Heart left ventricle (tissue), 16 donors: ENCODE data around the gene ZNF546. TPM values are rescaled to one million over a fixed set of nuclear protein-coding genes. Genes with fewer than 3 reads are reported as not detected.

ENCODE experiments used
- ATAC-seq, 4 donors: fragments of 200-7000 bp; cut with Tn5 transposase; one replicate each; pipeline ENCODE4 v1.9.1; 2020 to 2022; ENCODE audit warnings: moderate library complexity in 4 of 4, mild to moderate bottlenecking in 3 of 4, moderate number of reproducible peaks in 1 of 4
- DNase-seq, 5 donors: peaks; one replicate each; pipeline ENCODE4 v3.0.0-alpha.2; 2020
- H3K27ac ChIP-seq, 12 donors: fragments of 200-600 bp; sonication (generic) in 4 of 12; one replicate each; pipeline versions ENCODE4 v1.5.0 to v1.8.0; 2016 to 2022; ENCODE audit warnings: mild to moderate bottlenecking in 2 of 12
- H3K27me3 ChIP-seq, 9 donors: fragments of 200-600 bp; sonication (generic) in 2 of 9; one replicate each; pipeline versions ENCODE4 v1.5.1 to v1.8.0; 2016 to 2022; ENCODE audit warnings: mild to moderate bottlenecking in 3 of 9
- H3K36me3 ChIP-seq, 9 donors: fragments of 200-600 bp; sonication (generic) in 2 of 9; one replicate each; pipeline versions ENCODE4 v1.5.0 to v1.8.0; 2018 to 2022; ENCODE audit warnings: mild to moderate bottlenecking in 2 of 9
- H3K4me1 ChIP-seq, 12 donors: fragments of 200-600 bp; sonication (generic) in 4 of 12; one replicate each; pipeline versions ENCODE4 v1.5.0 to v1.8.0; 2016 to 2022; ENCODE audit warnings: mild to moderate bottlenecking in 3 of 12
- H3K4me3 ChIP-seq, 12 donors: fragments of 200-600 bp; sonication (generic) in 4 of 12; one replicate each; pipeline versions ENCODE4 v1.5.0 to v1.8.0; 2017 to 2022; ENCODE audit warnings: mild to moderate bottlenecking in 9 of 12, moderate library complexity in 4 of 12
- H3K9me3 ChIP-seq, 12 donors: fragments of 200-600 bp; sonication (generic) in 4 of 12; one replicate each; pipeline versions ENCODE4 v1.5.0 to v1.8.0; 2016 to 2022; ENCODE audit warnings: mild to moderate bottlenecking in 1 of 12
- POLR2A ChIP-seq, 2 donors: fragments of 450-650 bp; IDR thresholded peaks; one replicate each; pipeline ENCODE4 v1.6.1; 2017; ENCODE audit warnings: antibody characterized with exemption in 2 of 2, mild to moderate bottlenecking in 2 of 2, moderate library complexity in 2 of 2
- WGBS, 4 donors: extraction: QIAGEN DNeasy Blood & Tissue Kit in 2 of 4; methylation state at CpG; one replicate each; pipeline versions ENCODE4 v1.1.5 to v1.1.7; 2013 to 2018; 5-methylcytosine and 5-hydroxymethylcytosine counted together
- intact Hi-C, 10 donors: fragments of 100-400 bp; cut with DNase I; formaldehyde crosslinking; loops; one replicate each; pipeline versions ENCODE4 v1.11.1 to v1.14.2; 2022
- polyA plus RNA-seq, 2 donors: library from polyadenylated mRNA; stranded (reverse); fragments of 200-250 nt; gene quantifications; one replicate each; pipeline ENCODE4 v1.2.3, GENCODE V29; 2013
- total RNA-seq, 9 donors: library from RNA; depleted of rRNA in 2 of 9; stranded (reverse); fragments of >200 nt in 2 of 9; fragmentation: NEBNext Ultra II Directional in 3 of 9; extraction: Animal tissue kit (Norgen Biotek cat#: 25700) in 3 of 9; gene quantifications; one replicate each; pipeline versions ENCODE4 v1.1.0 to v1.2.4, GENCODE V29; 2016 to 2023
- TF ChIP-seq, protein P1 (sequence below), 12 donors: fragments of 200-600 bp; sonication (generic) in 4 of 12; IDR thresholded peaks; one replicate each; pipeline versions ENCODE4 v1.5.0 to v1.8.0; 2018 to 2022; ENCODE audit warnings: antibody characterized with exemption in 12 of 12, mild to moderate bottlenecking in 5 of 12
- donor health status: ischemic (EF 13 %, LVEDD 7.1; RV severe dilation, severe dysfunction).
- donor health status: healthy with polysubstance abuse.
- donor health status: DM: no; HTN: yes; CAD: no.
- donor health status: DM: no; HTN: no; CAD: no.
- donor health status: ischemic (EF 25% LVEDD 6.9; RV normal size, moderate dysfunction).
- donor health status: ischemic (EF 25% LVEDD 5.7; RV mildly dilated, moderate dysfunction).
- donor health status: healthy.
- donor health status: DM: yes; HTN: yes; CAD: no.
- donor health status: ischemic (EF 35%, LVEDD 5.7; RV mildly dilated, moderate dysfunction).
- donor health status: nonischemic (EF 11% LVEDD 7.7; RV severe dilation, severe dysfunction).
- donor health status: DM: yes; HTN: yes; CAD: no.
- donor health status: PGD.
- donor health status: ischemic (EF 29% LVEDD 5.4; RV normal size, mild dysfunction).
- donor health status: nonischemic (EF 23%, LVEDD 6.1; RV moderate dilation, normal function).

Gene ZNF546
- total and polyA plus RNA-seq, 11 donors = 1.4 to 14.4 (median 7.8) TPM

GRCh38 chr19:40053491-40053890 is 56.6 kb downstream of the ZNF546 start:
- DNase-seq = no peak
- intact Hi-C loops = loop anchor here in 2 of 10 donors (10.0 kb wide), 1 partner anchor 49 kb away; no protein-coding TSS in a partner anchor
- peaks cover 0 to 28% (median 8%) of the 10 kb centered on the region in 12 donors for H3K4me1 ChIP-seq
- H3K36me3 ChIP-seq = peaks cover 0 to 18% (median 4%) of the 10 kb centered on the region in 9 donors
- H3K9me3 ChIP-seq = peaks cover 0 to 45% (median under 1%) of the 10 kb centered on the region in 12 donors
- H3K4me3 ChIP-seq = no peak overlapping the region
- H3K27me3 ChIP-seq = no peaks in the 10 kb centered on the region
- TF ChIP-seq, protein P1, sequence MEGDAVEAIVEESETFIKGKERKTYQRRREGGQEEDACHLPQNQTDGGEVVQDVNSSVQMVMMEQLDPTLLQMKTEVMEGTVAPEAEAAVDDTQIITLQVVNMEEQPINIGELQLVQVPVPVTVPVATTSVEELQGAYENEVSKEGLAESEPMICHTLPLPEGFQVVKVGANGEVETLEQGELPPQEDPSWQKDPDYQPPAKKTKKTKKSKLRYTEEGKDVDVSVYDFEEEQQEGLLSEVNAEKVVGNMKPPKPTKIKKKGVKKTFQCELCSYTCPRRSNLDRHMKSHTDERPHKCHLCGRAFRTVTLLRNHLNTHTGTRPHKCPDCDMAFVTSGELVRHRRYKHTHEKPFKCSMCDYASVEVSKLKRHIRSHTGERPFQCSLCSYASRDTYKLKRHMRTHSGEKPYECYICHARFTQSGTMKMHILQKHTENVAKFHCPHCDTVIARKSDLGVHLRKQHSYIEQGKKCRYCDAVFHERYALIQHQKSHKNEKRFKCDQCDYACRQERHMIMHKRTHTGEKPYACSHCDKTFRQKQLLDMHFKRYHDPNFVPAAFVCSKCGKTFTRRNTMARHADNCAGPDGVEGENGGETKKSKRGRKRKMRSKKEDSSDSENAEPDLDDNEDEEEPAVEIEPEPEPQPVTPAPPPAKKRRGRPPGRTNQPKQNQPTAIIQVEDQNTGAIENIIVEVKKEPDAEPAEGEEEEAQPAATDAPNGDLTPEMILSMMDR (IDR thresholded peaks at IDR 0.05) = no peak
- TF ChIP-seq POLR2A (IDR thresholded peaks at IDR 0.05) = no peak
- 90 to 97% (median 96%) methylated on average over 2 of the region's 2 CpGs for WGBS, 4 donors
- no peak for ATAC-seq
- no peak overlapping the region for H3K27ac ChIP-seq

DNA sequence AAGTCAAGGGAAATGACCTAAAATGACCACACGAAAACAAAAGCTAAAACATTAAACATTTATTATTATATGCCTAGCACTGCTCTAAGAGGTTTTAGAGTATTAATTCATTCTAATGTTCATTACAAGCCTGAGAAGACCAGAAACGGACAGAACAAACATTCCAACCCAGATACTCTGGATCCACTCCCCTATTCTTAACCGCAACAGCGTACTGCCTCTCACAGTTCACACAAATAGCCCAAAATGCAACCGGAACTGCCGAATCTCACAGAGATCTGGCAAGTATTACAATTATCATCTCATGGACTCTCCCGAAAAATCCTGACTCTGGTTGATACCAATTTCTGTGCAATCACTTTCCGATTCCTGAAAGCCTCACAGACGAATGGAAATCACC is 57.8 kb downstream of the ZNF546 start:
- DNase-seq (no peak), ATAC-seq (no peak)
- H3K27me3 ChIP-seq = no peaks in the 10 kb centered on the region
- H3K36me3 ChIP-seq = peaks cover 0 to 6% (median 0%) of the 10 kb centered on the region in 9 donors
- intact Hi-C loops = loop anchor here in 3 of 10 donors (5.0 to 10.0 kb wide), 2 partner anchors 50 to 57 kb away; partner anchors contain the start of gene ZNF546 (in 1 of the 3)
- 71 to 88% (median 85%) methylated on average over 9 of the region's 9 CpGs for WGBS, 4 donors
- H3K4me3 ChIP-seq = peak overlapping the region in 11 of 12 donors; percentile 63 to 91 (median 76)
- TF ChIP-seq, protein P1 (IDR thresholded peaks at IDR 0.05) = no peak
- no peak for TF ChIP-seq POLR2A (IDR thresholded peaks at IDR 0.05)
- H3K4me1 ChIP-seq = peaks cover 0 to 28% (median 8%) of the 10 kb centered on the region in 12 donors
- H3K27ac ChIP-seq = no peak overlapping the region
- H3K9me3 ChIP-seq = peaks cover 0 to 52% (median 9%) of the 10 kb centered on the region in 12 donors

- Histone ChIP-seq H3K9me3 (peaks cover 0 to 54% (median 11%) of the 10 kb centered on the region in 12 donors), H3K27me3 (no peaks in the 10 kb centered on the region), H3K4me3 (peak overlapping the region; percentile 47 to 91 (median 74)), H3K36me3 (peaks cover 0 to 3% (median 0%) of the 10 kb centered on the region in 9 donors), H3K4me1 (peaks cover 0 to 28% (median 8%) of the 10 kb centered on the region in 12 donors), H3K27ac (peak overlapping the region in 8 of 12 donors; percentile 63 to 83 (median 78))
- no peak for DNase-seq
- intact Hi-C loops = loop anchor here in 3 of 10 donors (5.0 to 10.0 kb wide), 2 partner anchors 50 to 58 kb away; partner anchors contain the start of gene ZNF546 (in 1 of the 3)
- TF ChIP-seq, protein P1 (IDR thresholded peaks at IDR 0.05) = no peak
- no peak for TF ChIP-seq POLR2A (IDR thresholded peaks at IDR 0.05)
- WGBS, 4 donors = 35 to 38% (median 36%) methylated on average over 10 of the region's 10 CpGs
- ATAC-seq = peak in 2 of 4 donors; percentile 19 to 26
These were observed 58.2 kb downstream of the ZNF546 start for GRCh38 chr19:40055049-40055448.

DNA sequence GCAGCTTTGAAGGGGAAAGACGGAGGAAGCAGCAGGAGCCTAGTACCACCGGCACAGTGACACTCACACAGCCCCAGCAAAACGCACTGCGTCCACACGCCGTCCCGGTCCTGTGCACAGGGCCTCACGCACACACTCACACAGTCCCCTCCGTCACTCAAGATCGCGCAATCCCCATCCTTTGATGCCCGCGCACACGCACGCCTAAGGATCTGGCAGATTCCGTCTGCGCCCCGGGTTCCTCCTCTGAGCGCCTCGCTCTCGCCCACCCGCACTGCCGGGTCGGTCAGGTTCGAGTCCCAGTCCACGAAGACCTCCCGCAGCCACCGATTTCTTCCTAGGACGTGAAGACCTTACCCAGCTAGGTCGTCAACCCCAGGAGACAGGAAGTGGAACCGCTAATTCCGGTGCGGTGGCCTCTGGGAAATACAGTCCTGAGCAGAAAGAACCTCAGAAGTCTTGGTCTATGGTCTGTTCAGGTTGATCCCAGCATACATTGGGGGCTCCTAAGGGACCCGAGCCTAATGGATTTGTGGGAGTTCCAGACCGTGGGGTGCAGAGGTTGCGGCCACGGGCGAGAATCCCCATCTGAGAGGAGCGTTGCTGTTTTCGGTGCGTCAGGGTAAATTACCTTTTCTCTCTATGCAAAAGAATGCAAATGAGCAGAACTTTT is 59.1 kb downstream of the ZNF546 start, which contains the start of gene ZNF780B:
ZNF780B (minus strand) TSS at position 400 of the 673 bp plus-strand sequence. CDS start 5,899 bp downstream, outside the sequence.
- intact Hi-C loops = loop anchor here in 3 of 10 donors (5.0 to 10.0 kb wide), 2 partner anchors 51 to 59 kb away; partner anchors contain the start of gene ZNF546 (in 1 of the 3)
- 0 to 2% (median 0%) methylated on average over 24 to 41 of the region's 41 CpGs for WGBS, 4 donors
- H3K27me3 ChIP-seq = no peaks in the 10 kb centered on the region

More for the DNA sequence above, 59.1 kb downstream of the ZNF546 start, which contains the start of gene ZNF780B:
- Histone ChIP-seq H3K4me3 (peak within 1 kb of the TSS; percentile 47 to 91 (median 74)), H3K9me3 (peaks cover 0 to 55% (median 11%) of the 10 kb centered on the region in 12 donors), H3K27ac (peak within 1 kb of the TSS; percentile 58 to 83 (median 78)), H3K4me1 (peaks cover 0 to 28% (median 8%) of the 10 kb centered on the region in 12 donors), H3K36me3 (no peaks in the 10 kb centered on the region)
- ATAC-seq (peak; percentile 95 to 98 (median 98)), DNase-seq (peak; percentile 56 to 80 (median 69))
- TF ChIP-seq, protein P1 (IDR thresholded peaks at IDR 0.05) = no peak
- no peak for TF ChIP-seq POLR2A (IDR thresholded peaks at IDR 0.05)
